ENCODE measurements around the gene ZNF155. TPM values are rescaled to one million over a fixed set of nuclear protein-coding genes. Genes with fewer than 3 reads are reported as not detected.
"Not testable (repeated sequence)": the region's sequence is repeated elsewhere in the genome, so short reads cannot be mapped to it uniquely, and the experiment has no call there.

ZNF155 gene
- total and polyA plus RNA-seq, 10 of the 15 experiments (the other 5 are each of a cell fraction or from before 2014, with no cell fraction given), result 2.4 to 12.2 (median 5.6) TPM

- TF ChIP-seq ZBTB11 (CRISPR knock-in tag; IDR thresholded peaks at IDR 0.05) (no peak), ZBTB33 (IDR thresholded peaks at IDR 0.05) (no peak), ZNF622 (IDR thresholded peaks at IDR 0.05) (no peak), SUPT20H (IDR thresholded peaks at IDR 0.05; ENCODE audit: borderline replicate concordance, control insufficient read depth, low read depth, low read length) (no peak), NKRF (conservative IDR thresholded peaks at IDR 0.05) (no peak), ZBTB4 (CRISPR knock-in tag; IDR thresholded peaks at IDR 0.05) (no peak), SMAD1 (IDR thresholded peaks at IDR 0.05; ENCODE audit: low read depth, partially characterized antibody) (no peak), CREM (IDR thresholded peaks at IDR 0.05; ENCODE audit: low read depth) (no peak), PKNOX1 (IDR thresholded peaks at IDR 0.05) (no peak), MYC (IDR thresholded peaks at IDR 0.05; ENCODE audit: insufficient read depth, insufficient read length, insufficient replicate concordance, low read length, severe bottlenecking) (no peak)
These were observed 42.8 kb upstream of the ZNF155 start (continued) for GRCh38 chr19:43941209-43941608.

- H2AFZ ChIP-seq (ENCODE audit: control insufficient read depth, low read depth, low read length); H4K20me1 ChIP-seq (ENCODE audit: control insufficient read depth, insufficient read depth); H3K4me1 ChIP-seq (ENCODE audit: control insufficient read depth, insufficient read depth, low read length); BruUV-seq (replicated peaks); RAD21 ChIA-PET (ENCODE audit: unreplicated experiment); H3K4me3 ChIP-seq; H3K27me3 ChIP-seq (replicated peaks in 1 of 2; ENCODE audit: control insufficient read depth in 2 of 2, insufficient read depth in 2 of 2, low read length in 1 of 2); CTCF ChIA-PET; H3K79me2 ChIP-seq (ENCODE audit: control insufficient read depth, insufficient read depth, low read length); intact Hi-C loops (cut with micrococcal nuclease; ENCODE audit: unreplicated experiment); H3K9me3 ChIP-seq (replicated peaks; ENCODE audit: control insufficient read depth, insufficient read depth, low read length); FAIRE-seq; in situ Hi-C loops (cut with MboI); SMC1A ChIA-PET (ENCODE audit: uncharacterized antibody, unreplicated experiment); H3K36me3 ChIP-seq (ENCODE audit: control insufficient read depth in 2 of 2, insufficient read depth in 2 of 2, low read length in 1 of 2); H3K4me2 ChIP-seq (ENCODE audit: control insufficient read depth, insufficient read depth); H3K27ac ChIP-seq (ENCODE audit: control insufficient read depth, insufficient read depth); ATAC-seq; DNase-seq (ENCODE audit: low read depth, low spot score); H3K9ac ChIP-seq (ENCODE audit: control insufficient read depth, insufficient read depth, low read length): not testable (repeated sequence)
- POLR2A ChIA-PET, result interaction anchor here (0.5 kb wide), 1 partner anchor 47 kb away, joined by 6 read pairs; no protein-coding TSS in a partner anchor
- 0% methylated on average over 1 of the region's 1 CpG for WGBS (ENCODE audit: insufficient coverage, insufficient replicate concordance, low lambda C conversion rate, missing lambda C conversion rate)
These were observed 36.6 kb upstream of the ZNF155 start for GRCh38 chr19:43947412-43947811.
